ENCODE results near the gene RFLNA. TPM values are rescaled to one million over a fixed set of nuclear protein-coding genes. Genes with fewer than 3 reads are reported as not detected.

Gene RFLNA
- total RNA-seq, 1 experiment from 2014 or later: 1.1 TPM

DNA sequence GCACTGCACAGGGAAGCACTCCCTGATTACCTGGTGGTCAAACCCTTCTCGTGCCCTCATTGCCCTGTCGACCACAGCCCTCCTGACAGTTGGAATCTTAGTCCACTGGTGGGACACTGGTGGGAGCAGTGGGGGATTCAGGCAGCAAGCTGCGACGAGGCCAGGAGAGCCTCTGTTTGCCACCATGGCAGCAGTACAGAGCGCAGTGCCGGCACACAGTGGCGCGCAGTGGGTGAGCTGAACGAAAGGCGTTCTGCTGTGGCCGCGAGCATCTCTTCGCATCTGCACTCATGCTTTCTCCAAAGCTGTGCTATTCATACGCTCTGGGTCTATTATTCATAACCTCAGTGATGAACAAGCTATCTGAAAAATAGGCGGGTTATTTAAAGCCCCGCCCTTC, 14.3 kb downstream of the RFLNA start:
- H3K36me3 ChIP-seq (ENCODE audit: insufficient read depth, low read length, poor library complexity, severe bottlenecking): no peaks in the 10 kb centered on the region
- TF ChIP-seq, protein P1, sequence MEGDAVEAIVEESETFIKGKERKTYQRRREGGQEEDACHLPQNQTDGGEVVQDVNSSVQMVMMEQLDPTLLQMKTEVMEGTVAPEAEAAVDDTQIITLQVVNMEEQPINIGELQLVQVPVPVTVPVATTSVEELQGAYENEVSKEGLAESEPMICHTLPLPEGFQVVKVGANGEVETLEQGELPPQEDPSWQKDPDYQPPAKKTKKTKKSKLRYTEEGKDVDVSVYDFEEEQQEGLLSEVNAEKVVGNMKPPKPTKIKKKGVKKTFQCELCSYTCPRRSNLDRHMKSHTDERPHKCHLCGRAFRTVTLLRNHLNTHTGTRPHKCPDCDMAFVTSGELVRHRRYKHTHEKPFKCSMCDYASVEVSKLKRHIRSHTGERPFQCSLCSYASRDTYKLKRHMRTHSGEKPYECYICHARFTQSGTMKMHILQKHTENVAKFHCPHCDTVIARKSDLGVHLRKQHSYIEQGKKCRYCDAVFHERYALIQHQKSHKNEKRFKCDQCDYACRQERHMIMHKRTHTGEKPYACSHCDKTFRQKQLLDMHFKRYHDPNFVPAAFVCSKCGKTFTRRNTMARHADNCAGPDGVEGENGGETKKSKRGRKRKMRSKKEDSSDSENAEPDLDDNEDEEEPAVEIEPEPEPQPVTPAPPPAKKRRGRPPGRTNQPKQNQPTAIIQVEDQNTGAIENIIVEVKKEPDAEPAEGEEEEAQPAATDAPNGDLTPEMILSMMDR (conservative IDR thresholded peaks at IDR 0.05; ENCODE audit: low read depth, low read length): no peak
- TF ChIP-seq EZH2 (IDR thresholded peaks at IDR 0.05; ENCODE audit: borderline replicate concordance, low read depth, low read length, poor library complexity, severe bottlenecking): no peak
- ChIA-PET POLR2A (ENCODE audit: low non-redundant PET) (no interaction called here), CTCF (no interaction called here)
- H3K27ac ChIP-seq (ENCODE audit: low read depth, low read length, poor library complexity, severe bottlenecking): no peak overlapping the region
- no peaks in the 10 kb centered on the region for H3K9me3 ChIP-seq (ENCODE audit: low read depth, low read length, poor library complexity, severe bottlenecking)
- no peak overlapping the region for H3K4me3 ChIP-seq (ENCODE audit: low read depth, low read length, poor library complexity, severe bottlenecking)
- no peaks in the 10 kb centered on the region for H3K27me3 ChIP-seq (replicated peaks; ENCODE audit: insufficient read depth, low read depth, low read length, poor library complexity)
- no peaks in the 10 kb centered on the region for H3K4me1 ChIP-seq (ENCODE audit: insufficient read depth, low read length, poor library complexity, severe bottlenecking)
- DNase-seq (ENCODE audit: low spot score): no peak
- no TSS peak for BruUV-seq (replicated peaks)
- intact Hi-C loops (cut with micrococcal nuclease; ENCODE audit: unreplicated experiment): no loop called here

DNA sequence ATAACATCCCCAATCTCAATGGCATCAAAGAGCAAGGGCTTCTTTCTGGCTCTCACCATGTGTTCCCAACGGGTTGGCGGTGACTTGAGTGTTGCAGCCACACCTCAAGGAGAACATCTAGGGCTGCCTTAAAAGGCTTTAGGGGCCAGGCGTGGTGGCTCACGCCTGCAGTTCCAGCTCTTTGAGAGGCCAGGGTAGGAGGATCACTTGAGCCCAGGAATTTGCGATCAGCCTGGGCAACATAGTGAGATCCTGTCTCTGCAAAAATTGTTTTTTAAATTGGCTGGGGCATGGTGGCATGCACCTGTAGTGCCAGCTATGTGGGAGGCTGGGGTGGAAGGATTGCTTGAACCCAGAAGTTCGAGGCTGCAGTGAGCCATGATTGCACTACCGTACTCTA, 14.9 kb downstream of the RFLNA start:
- intact Hi-C loops (cut with micrococcal nuclease; ENCODE audit: unreplicated experiment): no loop called here

DNA sequence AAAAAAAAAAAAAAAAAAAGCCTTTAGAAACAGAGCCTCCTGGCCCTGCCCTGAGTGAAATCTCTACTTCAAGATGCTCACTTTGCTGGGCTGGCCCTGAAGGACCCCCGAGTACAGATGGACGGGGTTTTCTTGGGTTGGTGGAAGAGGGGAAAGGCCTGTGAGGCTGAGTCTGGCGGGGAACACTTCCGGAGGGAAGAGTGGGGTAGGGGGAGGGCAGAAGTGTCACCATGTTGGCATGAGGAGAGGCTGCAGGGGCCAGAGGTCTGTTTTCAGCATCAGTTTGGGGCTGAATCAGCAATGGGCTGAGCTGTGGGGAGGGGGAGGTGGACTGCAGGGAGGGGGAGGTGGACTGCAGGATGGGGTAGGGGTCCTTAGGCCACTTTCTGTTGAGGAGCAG, 15.3 kb downstream of the RFLNA start:
- intact Hi-C loops (cut with micrococcal nuclease; ENCODE audit: unreplicated experiment): no loop called here
- Histone ChIP-seq H3K4me3 (ENCODE audit: low read depth, low read length, poor library complexity, severe bottlenecking) (no peak overlapping the region), H3K36me3 (ENCODE audit: insufficient read depth, low read length, poor library complexity, severe bottlenecking) (no peaks in the 10 kb centered on the region), H3K27me3 (replicated peaks; ENCODE audit: insufficient read depth, low read depth, low read length, poor library complexity) (no peaks in the 10 kb centered on the region), H3K27ac (ENCODE audit: low read depth, low read length, poor library complexity, severe bottlenecking) (no peak overlapping the region), H3K9me3 (ENCODE audit: low read depth, low read length, poor library complexity, severe bottlenecking) (no peaks in the 10 kb centered on the region), H3K4me1 (ENCODE audit: insufficient read depth, low read length, poor library complexity, severe bottlenecking) (no peaks in the 10 kb centered on the region)
- DNase-seq (ENCODE audit: low spot score): no peak
- no TSS peak for BruUV-seq (replicated peaks)
- ChIA-PET CTCF (no interaction called here), POLR2A (ENCODE audit: low non-redundant PET) (no interaction called here)
- no peak for TF ChIP-seq EZH2 (IDR thresholded peaks at IDR 0.05; ENCODE audit: borderline replicate concordance, low read depth, low read length, poor library complexity, severe bottlenecking)
- TF ChIP-seq, protein P1 (conservative IDR thresholded peaks at IDR 0.05; ENCODE audit: low read depth, low read length): no peak

More for the DNA sequence above, 14.9 kb downstream of the RFLNA start:
- H3K4me1 ChIP-seq (ENCODE audit: insufficient read depth, low read length, poor library complexity, severe bottlenecking): no peaks in the 10 kb centered on the region
- DNase-seq (ENCODE audit: low spot score): no peak
- H3K4me3 ChIP-seq (ENCODE audit: low read depth, low read length, poor library complexity, severe bottlenecking): no peak overlapping the region
- CTCF ChIA-PET: no interaction called here
- no TSS peak for BruUV-seq (replicated peaks)
- POLR2A ChIA-PET (ENCODE audit: low non-redundant PET): no interaction called here
- no peaks in the 10 kb centered on the region for H3K9me3 ChIP-seq (ENCODE audit: low read depth, low read length, poor library complexity, severe bottlenecking)
- H3K27me3 ChIP-seq (replicated peaks; ENCODE audit: insufficient read depth, low read depth, low read length, poor library complexity): no peaks in the 10 kb centered on the region
- TF ChIP-seq, protein P1 (conservative IDR thresholded peaks at IDR 0.05; ENCODE audit: low read depth, low read length): no peak
- TF ChIP-seq EZH2 (IDR thresholded peaks at IDR 0.05; ENCODE audit: borderline replicate concordance, low read depth, low read length, poor library complexity, severe bottlenecking): no peak
- no peak overlapping the region for H3K27ac ChIP-seq (ENCODE audit: low read depth, low read length, poor library complexity, severe bottlenecking)
- no peaks in the 10 kb centered on the region for H3K36me3 ChIP-seq (ENCODE audit: insufficient read depth, low read length, poor library complexity, severe bottlenecking)

Data from A673 (cell line).